HG03139 (cell line): Measurements from ENCODE around the gene RPS21.

Source experiments
- ATAC-seq: cut with Tn5 transposase; IDR thresholded peaks from one replicate; pipeline ENCODE4 v1.9.1; 2021; ENCODE audit not compliant: unreplicated experiment

RPS21 gene

GRCh38 chr20:62353289-62354030, 33.4 kb upstream of the RPS21 start:
- ATAC-seq, result no peak

- ATAC-seq, result no peak
Measured at GRCh38 chr20:62354031-62354808, 32.7 kb upstream of the RPS21 start.

GRCh38 chr20:62354811-62355341, 32.0 kb upstream of the RPS21 start:
- ATAC-seq, result no peak

- no peak for ATAC-seq
Measured at GRCh38 chr20:62355516-62355877, 31.4 kb upstream of the RPS21 start.

- no peak for ATAC-seq
Measured at GRCh38 chr20:62355878-62356588, 30.9 kb upstream of the RPS21 start.

- ATAC-seq, result no peak
Measured at GRCh38 chr20:62356589-62357186, 30.2 kb upstream of the RPS21 start.

GRCh38 chr20:62357187-62357667, 29.7 kb upstream of the RPS21 start:
- no peak for ATAC-seq

- no peak for ATAC-seq
Measured at GRCh38 chr20:62357681-62358080, 29.2 kb upstream of the RPS21 start.

GRCh38 chr20:62358171-62359042, 28.5 kb upstream of the RPS21 start:
- ATAC-seq, result no peak

- no peak for ATAC-seq
Measured at GRCh38 chr20:62359043-62359490, 27.8 kb upstream of the RPS21 start.

GRCh38 chr20:62359491-62360121, 27.3 kb upstream of the RPS21 start:
- ATAC-seq, result no peak

GRCh38 chr20:62360854-62361798, 25.8 kb upstream of the RPS21 start:
- ATAC-seq, result no peak

- no peak for ATAC-seq
Measured at GRCh38 chr20:62361799-62362589, 24.9 kb upstream of the RPS21 start.

- ATAC-seq, result no peak
Measured at GRCh38 chr20:62362590-62362940, 24.3 kb upstream of the RPS21 start.

- no peak for ATAC-seq
Measured at GRCh38 chr20:62362991-62363919, 23.6 kb upstream of the RPS21 start.
